GM18951 (cell line): ENCODE data around the gene LMCD1.

Experiments used
- POLR2A ChIP-seq: IDR thresholded peaks from 4 replicates; pipeline ENCODE4 v1.6.1; 2011; ENCODE audit warnings: mild to moderate bottlenecking; ENCODE audit not compliant: insufficient read length, insufficient read depth; ENCODE audit errors: extremely low read depth
- in situ Hi-C: fragments of 300-500 bp; cut with MboI; formaldehyde crosslinking; loops from one replicate; pipeline ENCODE4 v1.12.0; 2022; ENCODE audit warnings: low sequenced_read_pairs, mixed read lengths, inconsistent platforms; ENCODE audit not compliant: unreplicated experiment

The LMCD1 gene

DNA sequence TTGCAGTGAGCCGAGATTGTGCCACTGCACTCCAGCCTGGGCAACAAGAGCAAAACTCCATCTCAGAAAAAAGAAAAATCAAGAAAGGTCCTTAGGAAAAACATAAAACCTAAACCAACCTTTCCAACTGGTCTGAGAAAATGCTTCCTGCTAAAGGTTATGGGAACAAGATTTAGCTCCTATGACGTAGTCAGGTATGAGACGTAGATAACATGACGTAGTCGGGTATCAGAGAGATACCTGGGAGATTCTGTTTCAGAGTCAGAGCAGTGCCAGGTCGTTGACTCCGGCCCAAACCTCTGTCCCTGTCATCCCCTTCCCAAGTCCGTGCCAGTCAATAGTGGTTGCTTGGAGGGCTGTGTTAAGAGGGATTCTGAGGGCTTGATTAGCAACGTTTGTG is 39.9 kb downstream of the LMCD1 start:
- TF ChIP-seq POLR2A: no peak
- in situ Hi-C loops: no loop called here

DNA sequence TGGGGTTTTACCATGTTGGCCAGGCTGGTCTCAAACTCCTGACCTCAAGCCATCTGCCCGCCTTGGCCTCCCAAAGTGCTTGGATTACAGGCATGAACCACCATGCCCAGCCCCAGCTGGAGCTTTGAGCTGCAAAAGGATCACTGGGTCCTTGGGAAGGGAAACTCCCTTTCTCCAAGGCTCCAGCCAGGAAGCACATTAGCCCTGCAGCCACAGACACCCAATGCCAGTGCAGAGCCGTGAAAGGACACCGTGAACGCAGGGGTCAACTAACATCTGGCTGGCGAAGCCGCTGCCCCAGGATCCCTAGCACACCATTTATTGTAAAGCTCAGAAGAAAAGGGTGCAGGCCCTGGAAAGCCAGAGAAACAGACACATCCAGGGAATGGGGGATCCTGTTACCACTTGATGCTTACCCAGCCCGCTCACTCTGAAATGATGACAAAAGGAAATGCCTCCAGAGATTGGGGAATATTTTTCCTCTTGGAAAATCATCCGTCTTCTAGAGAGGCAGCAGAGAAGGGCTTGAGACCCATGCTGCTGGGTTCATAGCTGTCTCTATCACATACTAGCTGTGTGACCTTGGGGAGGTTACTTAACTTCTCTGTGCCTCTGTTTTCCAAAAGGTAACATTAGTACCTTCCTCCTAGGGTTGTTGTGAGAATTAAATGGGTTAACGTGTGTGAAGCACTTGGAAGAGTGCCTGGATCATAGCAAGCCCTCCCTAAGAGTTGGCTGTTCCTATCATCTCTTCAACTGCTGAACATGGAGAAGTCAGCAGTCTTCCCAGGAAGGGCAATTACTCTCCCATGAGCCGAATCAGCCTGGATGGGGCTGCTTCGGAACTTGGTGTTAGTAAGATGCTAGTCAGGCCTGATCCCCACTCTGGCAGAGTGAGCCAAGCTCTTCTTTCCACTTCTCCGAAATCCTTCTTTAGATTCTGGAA is 40.8 kb downstream of the LMCD1 start:
- in situ Hi-C loops: no loop called here

DNA sequence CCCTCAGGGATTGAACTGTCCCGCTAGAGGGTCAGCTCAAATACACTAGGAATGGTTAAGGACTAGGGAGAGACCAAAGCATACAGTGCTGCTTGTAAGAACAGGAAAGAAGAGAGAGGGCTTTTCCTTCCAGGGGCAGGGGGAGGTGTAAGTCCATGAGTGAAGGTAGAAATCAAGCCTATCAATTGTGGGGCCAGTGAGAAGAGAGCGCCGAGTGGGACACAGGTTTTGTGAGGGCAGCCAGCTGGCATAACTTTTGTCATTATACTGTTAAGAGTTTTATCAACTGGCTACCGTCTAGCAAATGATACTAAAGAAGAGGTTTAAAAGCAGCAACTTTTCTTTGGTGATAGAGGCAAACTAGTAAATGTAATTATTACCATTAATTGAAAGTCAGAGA is 45.0 kb downstream of the LMCD1 start:
- in situ Hi-C loops: no loop called here
- TF ChIP-seq POLR2A: no peak

More for the DNA sequence above, 40.8 kb downstream of the LMCD1 start:
- no peak for TF ChIP-seq POLR2A

DNA sequence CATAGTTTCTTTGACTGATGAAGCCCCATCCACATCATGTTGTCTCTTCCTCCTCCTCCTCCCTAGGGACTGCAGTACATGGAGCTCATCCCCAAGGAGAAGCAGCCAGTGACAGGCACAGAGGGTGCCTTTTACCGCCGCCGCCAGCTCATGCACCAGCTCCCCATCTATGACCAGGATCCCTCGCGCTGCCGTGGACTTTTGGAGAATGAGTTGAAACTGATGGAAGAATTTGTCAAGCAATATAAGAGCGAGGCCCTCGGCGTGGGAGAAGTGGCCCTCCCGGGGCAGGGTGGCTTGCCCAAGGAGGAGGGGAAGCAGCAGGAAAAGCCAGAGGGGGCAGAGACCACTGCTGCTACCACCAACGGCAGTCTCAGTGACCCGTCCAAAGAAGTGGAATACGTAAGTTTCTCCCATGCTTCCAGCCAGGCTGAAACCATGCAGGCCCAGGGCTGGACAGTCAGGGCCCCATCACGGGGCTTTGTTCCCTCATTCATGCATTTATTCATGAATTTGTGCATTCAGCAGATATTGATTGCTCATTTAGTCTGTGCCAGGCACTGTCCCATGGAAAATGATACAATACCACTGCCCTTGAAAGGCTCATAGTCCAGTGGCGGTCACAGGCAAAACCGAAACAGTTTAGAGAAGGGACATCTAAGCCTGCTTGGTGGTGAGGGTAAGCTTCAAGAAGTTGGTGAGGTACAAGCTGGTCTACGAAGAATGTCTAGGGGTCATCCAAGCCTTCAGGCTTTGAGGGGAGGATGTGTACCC is 47.1 kb downstream of the LMCD1 start:
- TF ChIP-seq POLR2A: no peak

DNA sequence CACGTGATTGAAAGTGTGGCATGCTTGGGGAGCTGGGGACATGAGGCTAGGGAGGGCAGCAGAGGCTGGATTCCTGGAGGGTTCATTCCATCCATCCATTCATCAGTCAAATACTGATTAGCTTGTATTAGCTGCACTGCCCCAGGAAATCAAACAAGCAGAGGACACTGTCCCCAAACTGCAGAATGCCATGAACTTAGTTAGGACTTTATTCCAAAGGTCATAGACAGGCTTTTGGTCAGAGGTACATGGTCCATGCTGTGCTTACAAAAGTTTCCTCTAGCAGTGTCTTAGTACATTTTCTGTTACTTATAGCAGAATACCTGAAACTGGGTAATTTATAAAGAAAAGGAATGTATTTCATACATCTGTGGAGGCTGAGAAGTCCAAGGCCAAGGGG is 47.7 kb downstream of the LMCD1 start:
- in situ Hi-C loops: no loop called here
- no peak for TF ChIP-seq POLR2A

More for the DNA sequence above, 47.1 kb downstream of the LMCD1 start:
- in situ Hi-C loops: no loop called here

DNA sequence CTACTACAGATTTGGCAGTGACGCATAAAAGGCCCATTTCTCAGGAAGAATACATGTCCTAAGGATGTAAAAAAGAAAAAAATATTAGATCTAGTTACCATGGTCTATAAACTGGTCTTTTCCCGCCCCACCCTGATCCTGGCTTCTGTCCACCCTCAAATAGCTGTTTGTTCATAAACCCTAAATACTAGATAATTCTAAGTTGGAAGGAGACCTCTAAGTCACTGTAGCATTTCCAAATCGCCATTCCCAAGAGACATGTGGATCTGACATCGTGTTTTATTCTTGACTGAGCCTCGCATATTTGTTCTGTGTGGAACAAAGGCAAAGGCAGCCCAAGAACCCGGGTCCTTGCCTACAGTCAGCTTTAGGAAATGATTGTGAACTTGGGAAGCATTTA is 49.0 kb downstream of the LMCD1 start:
- in situ Hi-C loops: no loop called here
- TF ChIP-seq POLR2A: no peak

DNA sequence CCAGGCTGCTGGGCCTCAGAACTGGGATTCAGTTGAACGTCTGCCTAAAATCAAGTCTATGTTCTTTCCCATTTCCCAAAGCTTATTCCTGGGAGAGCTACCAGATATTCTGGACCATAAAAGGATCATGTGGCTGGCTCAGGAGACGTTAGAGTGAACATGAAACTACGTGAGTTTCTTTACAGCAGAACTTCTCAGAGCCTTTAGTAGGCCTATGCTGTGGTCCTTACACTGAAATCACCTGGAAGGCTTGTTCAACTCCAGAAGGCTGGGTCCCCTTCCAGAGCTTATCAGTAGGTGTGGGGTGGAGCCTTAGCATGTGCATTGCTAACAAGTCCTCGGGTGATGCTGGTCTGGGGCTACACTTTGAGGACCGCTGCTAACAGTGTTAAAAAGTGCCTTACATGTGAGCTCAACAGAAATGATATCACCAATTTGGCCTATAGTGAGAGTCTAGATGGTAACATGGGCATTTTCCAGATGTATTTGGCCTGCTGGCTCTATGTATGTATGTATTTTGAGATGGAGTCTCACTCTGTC is 50.7 kb downstream of the LMCD1 start:
- in situ Hi-C loops: no loop called here
- TF ChIP-seq POLR2A: no peak

DNA sequence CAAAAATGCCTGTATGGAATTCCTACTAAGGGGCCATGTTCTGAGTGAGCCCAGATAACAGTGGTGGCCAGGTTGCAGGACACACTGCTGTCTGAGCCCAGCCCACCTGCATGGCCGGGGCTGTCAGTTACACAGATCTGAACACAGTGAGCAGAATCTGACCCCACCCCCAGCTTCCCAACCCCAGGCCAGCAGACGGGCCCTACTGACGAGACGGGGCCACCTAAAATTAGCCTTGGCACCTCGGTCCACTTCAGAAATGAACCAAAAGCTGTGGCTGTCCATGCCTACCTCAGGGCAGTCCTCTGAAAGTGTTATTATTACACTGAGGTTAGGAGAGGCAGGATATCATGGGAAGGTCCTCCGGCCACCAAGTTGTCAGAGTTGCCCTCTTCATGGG is 51.8 kb downstream of the LMCD1 start:
- in situ Hi-C loops: no loop called here

DNA sequence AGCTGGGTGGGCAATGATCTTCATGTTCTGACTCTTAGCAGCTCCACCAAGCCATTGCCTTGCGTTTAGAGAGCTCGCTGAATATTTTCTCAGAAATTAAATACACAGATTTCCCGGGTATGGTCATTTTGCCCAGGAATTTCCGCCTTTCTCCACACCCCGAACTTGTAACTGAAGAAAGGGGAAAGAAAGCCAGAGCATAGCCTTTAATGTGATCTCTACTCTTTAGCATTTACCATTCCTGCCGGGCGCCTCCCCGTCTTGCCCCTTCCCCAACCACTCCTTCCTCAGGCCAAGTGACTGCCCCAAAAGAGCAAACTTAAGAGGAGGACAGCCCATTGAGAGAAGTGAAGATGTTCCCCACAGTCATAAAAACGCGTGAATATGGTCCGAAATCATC is 53.1 kb downstream of the LMCD1 start:
- in situ Hi-C loops: no loop called here
- no peak for TF ChIP-seq POLR2A

More for the DNA sequence above, 51.8 kb downstream of the LMCD1 start:
- TF ChIP-seq POLR2A: no peak

DNA sequence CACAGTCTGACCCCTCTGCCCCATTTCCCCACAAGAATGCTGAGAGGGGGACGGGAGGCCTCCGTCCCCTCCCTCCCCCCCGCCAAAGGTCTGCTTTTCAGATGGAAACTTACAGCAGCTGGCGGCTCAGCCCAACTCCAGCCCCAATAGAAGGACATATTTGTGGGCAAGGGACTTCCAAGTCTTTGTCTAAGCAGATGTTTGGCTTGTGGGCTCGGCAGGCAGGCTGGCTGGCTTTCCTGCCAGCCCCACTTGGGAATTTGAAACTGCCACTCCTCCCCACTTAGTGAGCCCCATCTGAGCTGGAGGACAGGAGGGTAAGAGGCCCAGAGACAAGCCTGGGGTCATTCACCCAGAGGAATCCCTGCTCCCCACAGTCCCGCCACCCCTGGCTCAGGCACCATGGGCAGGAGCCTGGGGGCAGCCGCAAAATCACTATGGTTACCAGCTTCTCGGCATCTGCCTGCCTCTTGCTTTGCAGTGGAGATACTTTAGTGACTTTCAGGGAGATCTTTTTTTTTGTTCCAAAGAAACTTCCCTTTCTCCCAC is 53.6 kb downstream of the LMCD1 start:
- TF ChIP-seq POLR2A: no peak
- in situ Hi-C loops: no loop called here

DNA sequence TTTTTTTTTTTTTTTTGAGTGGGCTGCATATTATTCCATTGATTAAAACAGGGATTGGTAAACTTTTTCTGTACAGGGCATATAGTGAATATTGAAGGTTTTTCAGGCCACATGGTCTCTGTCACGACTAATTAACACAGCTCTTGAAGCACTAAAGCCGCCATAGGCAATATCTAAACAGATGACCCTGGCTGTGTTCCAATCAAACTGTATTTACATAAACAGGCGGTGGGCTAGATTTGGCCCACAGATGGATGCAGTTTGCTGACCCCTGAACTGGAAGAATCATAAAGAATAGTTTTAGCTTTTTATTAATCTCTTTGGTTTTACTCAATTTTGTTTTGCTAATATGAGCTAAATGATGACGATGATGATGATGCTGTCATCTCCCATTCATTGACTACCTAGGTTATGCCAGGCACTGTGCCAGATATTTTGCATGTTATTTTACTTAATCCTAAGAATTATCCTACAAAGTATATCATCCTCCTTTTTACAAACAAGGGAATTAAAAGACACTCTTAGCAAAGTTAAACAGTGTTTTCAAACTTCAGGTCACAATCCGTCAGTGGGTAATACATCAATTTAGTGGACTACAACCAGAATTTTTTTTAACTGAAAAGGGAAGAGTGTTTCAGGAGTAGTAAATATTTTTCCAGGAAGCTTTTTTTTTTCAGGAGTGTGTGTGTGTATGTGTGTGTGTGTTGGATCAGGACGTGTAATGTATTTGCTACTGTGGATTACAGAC is 54.3 kb downstream of the LMCD1 start:
- no peak for TF ChIP-seq POLR2A
- in situ Hi-C loops: no loop called here

DNA sequence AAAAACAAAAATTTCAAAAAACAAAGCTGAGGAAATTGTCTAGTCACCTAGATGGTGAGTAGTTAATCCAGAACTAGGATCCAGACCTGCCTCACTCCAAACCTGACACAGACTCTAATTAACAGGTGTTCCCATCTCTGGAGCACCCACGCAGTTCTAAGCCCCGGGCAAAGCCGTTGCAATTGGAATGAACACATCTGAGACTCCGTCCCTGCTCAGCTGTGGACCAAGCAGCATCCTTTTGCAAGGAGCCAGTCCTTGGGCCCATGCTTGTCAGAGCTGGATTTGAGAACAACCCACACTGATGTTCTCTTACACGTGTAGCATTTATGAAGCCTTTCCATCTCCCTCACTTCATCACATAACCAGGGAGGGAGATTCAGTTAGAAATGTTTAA is 54.8 kb downstream of the LMCD1 start:
- in situ Hi-C loops: no loop called here
- no peak for TF ChIP-seq POLR2A
